ENCODE data around the gene GTF2E1.

DNA sequence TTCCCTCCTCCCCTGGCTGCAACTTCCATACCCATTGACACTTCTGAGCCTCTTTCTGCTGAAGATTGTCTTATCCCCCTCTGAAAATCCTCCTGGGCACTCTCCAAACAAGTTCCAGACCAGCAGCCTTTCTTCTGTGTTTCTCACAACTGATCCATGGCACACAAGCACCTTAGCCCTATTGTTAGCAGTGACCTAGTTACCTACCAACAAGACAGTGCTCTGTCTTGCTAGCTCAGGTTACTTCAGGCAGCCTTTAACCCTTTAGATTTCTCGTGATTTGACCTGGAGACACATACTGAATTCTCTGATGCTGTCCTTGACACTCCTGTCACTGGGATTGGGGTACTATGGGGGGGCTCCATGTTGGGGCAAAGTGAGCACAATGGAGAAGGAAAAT is 82.1 kb downstream of the GTF2E1 start:
- TF ChIP-seq CTCF (IDR thresholded peaks at IDR 0.05) (no peak), POLR2A (IDR thresholded peaks at IDR 0.05) (no peak)

Measured in ovary (tissue), 3 donors.